ENCODE results near the gene RNF227. TPM values are rescaled to one million over a fixed set of nuclear protein-coding genes. Genes with fewer than 3 reads are reported as not detected.

The RNF227 gene
- total and polyA plus RNA-seq, 2 of the 13 experiments (the other 11 are each of a cell fraction or from before 2014, with no cell fraction given) = 0.20 to 0.79 TPM

DNA sequence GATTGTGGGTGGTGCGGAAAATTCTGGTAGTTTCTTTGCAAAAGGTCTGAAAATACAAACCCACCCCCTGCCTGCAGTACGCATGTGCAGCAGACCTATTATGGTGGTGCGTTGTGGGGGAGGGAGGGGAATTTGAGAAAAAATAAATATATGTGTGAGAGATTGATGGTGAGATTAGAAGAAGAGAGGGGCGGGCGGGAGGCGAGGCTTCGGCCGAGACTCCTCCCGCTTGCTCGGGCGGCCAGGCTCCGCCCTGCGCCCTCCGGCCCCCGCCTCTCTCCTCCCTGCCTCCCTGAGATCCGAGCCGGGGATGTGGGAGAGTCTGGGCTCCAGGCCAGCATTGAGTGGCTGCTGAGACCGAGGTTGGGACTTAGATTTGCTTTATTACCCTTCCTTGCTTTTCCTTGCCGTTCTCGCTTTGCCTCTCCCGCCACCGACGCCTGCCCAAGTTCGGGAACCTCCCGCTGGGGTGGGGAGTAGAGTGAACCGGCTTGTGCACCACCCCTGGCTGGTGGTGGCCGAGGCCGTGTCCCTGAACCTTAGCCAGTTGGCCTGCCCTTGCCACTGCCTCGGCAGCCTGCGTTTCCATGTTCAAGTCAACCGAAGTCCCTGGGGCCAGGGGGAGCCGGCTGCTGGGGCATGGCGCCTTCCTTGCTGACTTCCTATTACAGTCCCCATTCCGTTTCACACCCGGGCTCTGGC is 28.5 kb downstream of the RNF227 start (continued):
- TF ChIP-seq, protein P1, sequence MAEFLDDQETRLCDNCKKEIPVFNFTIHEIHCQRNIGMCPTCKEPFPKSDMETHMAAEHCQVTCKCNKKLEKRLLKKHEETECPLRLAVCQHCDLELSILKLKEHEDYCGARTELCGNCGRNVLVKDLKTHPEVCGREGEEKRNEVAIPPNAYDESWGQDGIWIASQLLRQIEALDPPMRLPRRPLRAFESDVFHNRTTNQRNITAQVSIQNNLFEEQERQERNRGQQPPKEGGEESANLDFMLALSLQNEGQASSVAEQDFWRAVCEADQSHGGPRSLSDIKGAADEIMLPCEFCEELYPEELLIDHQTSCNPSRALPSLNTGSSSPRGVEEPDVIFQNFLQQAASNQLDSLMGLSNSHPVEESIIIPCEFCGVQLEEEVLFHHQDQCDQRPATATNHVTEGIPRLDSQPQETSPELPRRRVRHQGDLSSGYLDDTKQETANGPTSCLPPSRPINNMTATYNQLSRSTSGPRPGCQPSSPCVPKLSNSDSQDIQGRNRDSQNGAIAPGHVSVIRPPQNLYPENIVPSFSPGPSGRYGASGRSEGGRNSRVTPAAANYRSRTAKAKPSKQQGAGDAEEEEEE (CRISPR knock-in tag; IDR thresholded peaks at IDR 0.05; ENCODE audit: borderline replicate concordance) = no peak
- TF ChIP-seq ZNF850 (CRISPR knock-in tag; conservative IDR thresholded peaks at IDR 0.05) (no peak), CBFB (CRISPR knock-in tag; IDR thresholded peaks at IDR 0.05) (0 out of 2 replicates have a peak, but pooled peaks have one; percentile 16), NFKBIZ (CRISPR knock-in tag; IDR thresholded peaks at IDR 0.05) (no peak), SPEN (CRISPR knock-in tag; IDR thresholded peaks at IDR 0.05; ENCODE audit: low read depth) (no peak), ATRX (CRISPR knock-in tag; IDR thresholded peaks at IDR 0.05; ENCODE audit: borderline replicate concordance) (no peak), TAF15 (IDR thresholded peaks at IDR 0.05; ENCODE audit: low read depth, low read length, poor library complexity, severe bottlenecking) (no peak), SIX4 (CRISPR knock-in tag; IDR thresholded peaks at IDR 0.05) (no peak), ZBTB43 (CRISPR knock-in tag; conservative IDR thresholded peaks at IDR 0.05) (no peak), ZBTB7A (CRISPR knock-in tag; IDR thresholded peaks at IDR 0.05) (no peak), REST (IDR thresholded peaks at IDR 0.05; ENCODE audit: borderline replicate concordance in 1 of 2, low read depth in 1 of 2, low read length in 2 of 2) (no peak), ZNF138 (CRISPR knock-in tag; IDR thresholded peaks at IDR 0.05; ENCODE audit: low read depth) (no peak), CREM (IDR thresholded peaks at IDR 0.05) (no peak), CREM (CRISPR knock-in tag; IDR thresholded peaks at IDR 0.05) (no peak), MAZ (IDR thresholded peaks at IDR 0.05; ENCODE audit: borderline replicate concordance, low read depth, low read length) (0 out of 2 replicates have a peak, but pooled peaks have one; percentile 39), MAZ (CRISPR knock-in tag; IDR thresholded peaks at IDR 0.05; ENCODE audit: low read depth) (0 out of 2 replicates have a peak, but pooled peaks have one; percentile 17), IKZF5 (CRISPR knock-in tag; IDR thresholded peaks at IDR 0.05) (peak; percentile 54; the same call in 1 of the 2 replicates)
- TF ChIP-seq, protein P2, sequence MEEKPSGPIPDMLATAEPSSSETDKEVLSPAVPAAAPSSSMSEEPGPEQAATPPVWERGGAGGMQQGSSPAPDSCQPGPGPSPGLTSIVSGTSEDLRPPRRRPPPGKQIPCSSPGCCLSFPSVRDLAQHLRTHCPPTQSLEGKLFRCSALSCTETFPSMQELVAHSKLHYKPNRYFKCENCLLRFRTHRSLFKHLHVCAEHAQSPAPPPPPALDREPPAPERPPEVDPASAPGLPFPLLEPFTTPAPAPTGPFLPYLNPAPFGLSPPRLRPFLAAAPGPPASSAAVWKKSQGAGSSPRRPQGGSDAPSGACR (CRISPR knock-in tag; IDR thresholded peaks at IDR 0.05) = 0 out of 2 replicates have a peak, but pooled peaks have one; percentile 62
